ENCODE measurements around the gene FBXL13. TPM values are rescaled to one million over a fixed set of nuclear protein-coding genes. Genes with fewer than 3 reads are reported as not detected.
A peak's percentile ranks its signal among the peaks of the same experiment; 100 is the strongest.
"Not testable (repeated sequence)": the region's sequence is repeated elsewhere in the genome, so short reads cannot be mapped to it uniquely, and the experiment has no call there.

Gene FBXL13
- total and polyA plus RNA-seq, 5 donors from 2014 or later = 0.19 to 0.42 TPM; not detected in 3

GRCh38 chr7:103048833-103049232, 25.8 kb downstream of the FBXL13 start:
- no peak for DNase-seq
- H3K9me3 Mint-ChIP-seq = peaks cover 0 to 7% (median 2%) of the 10 kb centered on the region in 7 donors
- no peaks in the 10 kb centered on the region for H3K27me3 ChIP-seq (ENCODE audit: control insufficient read depth, insufficient read depth, low read length)
- H3K4me1 Mint-ChIP-seq = no peaks in the 10 kb centered on the region
- H3K27ac Mint-ChIP-seq = no peak overlapping the region
- no peaks in the 10 kb centered on the region for H3K36me3 ChIP-seq (ENCODE audit: control insufficient read depth, insufficient read depth, low read length)
- H3K27ac ChIP-seq (ENCODE audit: insufficient read depth, low read length, poor library complexity, severe bottlenecking) = no peak overlapping the region
- H3K4me1 ChIP-seq (ENCODE audit: control insufficient read depth, insufficient read depth, low read length, poor library complexity, severe bottlenecking) = no peaks in the 10 kb centered on the region
- peaks cover 5% of the 10 kb centered on the region for H3K27me3 Mint-ChIP-seq
- H3K4me3 ChIP-seq (ENCODE audit: low read depth, low read length) = no peak overlapping the region
- no peaks in the 10 kb centered on the region for H3K36me3 Mint-ChIP-seq
- H3K9me3 ChIP-seq (ENCODE audit: control insufficient read depth in 2 of 2, low read length in 2 of 2) = no peaks in the 10 kb centered on the region
- no peak for ATAC-seq (ENCODE audit: low read depth in 2 of 2)
- H3K4me3 Mint-ChIP-seq = no peak overlapping the region

GRCh38 chr7:103041815-103042214, 32.8 kb downstream of the FBXL13 start:
- ATAC-seq (ENCODE audit: low read depth in 2 of 2); H3K27ac ChIP-seq (ENCODE audit: insufficient read depth, low read length, poor library complexity, severe bottlenecking); H3K36me3 Mint-ChIP-seq; H3K4me3 Mint-ChIP-seq; H3K4me3 ChIP-seq (ENCODE audit: low read depth, low read length); H3K27ac Mint-ChIP-seq; H3K4me1 ChIP-seq (ENCODE audit: control insufficient read depth, insufficient read depth, low read length, poor library complexity, severe bottlenecking); H3K4me1 Mint-ChIP-seq; H3K27me3 ChIP-seq (ENCODE audit: control insufficient read depth, insufficient read depth, low read length); DNase-seq; H3K9me3 ChIP-seq (ENCODE audit: control insufficient read depth in 2 of 2, low read length in 2 of 2); H3K36me3 ChIP-seq (ENCODE audit: control insufficient read depth, insufficient read depth, low read length): not testable (repeated sequence)
- H3K27me3 Mint-ChIP-seq = peaks cover 14% of the 10 kb centered on the region
- H3K9me3 Mint-ChIP-seq = peaks cover 0 to 11% (median 4%) of the 10 kb centered on the region in 7 donors

GRCh38 chr7:103037823-103038739, 36.5 kb downstream of the FBXL13 start:
- not testable (repeated sequence) for H3K27me3 ChIP-seq (ENCODE audit: control insufficient read depth, insufficient read depth, low read length); H3K36me3 Mint-ChIP-seq; H3K4me3 ChIP-seq (ENCODE audit: low read depth, low read length); H3K36me3 ChIP-seq (ENCODE audit: control insufficient read depth, insufficient read depth, low read length); H3K4me1 Mint-ChIP-seq; H3K4me3 Mint-ChIP-seq; H3K9me3 ChIP-seq (ENCODE audit: control insufficient read depth in 2 of 2, low read length in 2 of 2); H3K4me1 ChIP-seq (ENCODE audit: control insufficient read depth, insufficient read depth, low read length, poor library complexity, severe bottlenecking); ATAC-seq (ENCODE audit: low read depth in 2 of 2); H3K9me3 Mint-ChIP-seq; H3K27ac ChIP-seq (ENCODE audit: insufficient read depth, low read length, poor library complexity, severe bottlenecking)
- Mint-ChIP-seq H3K27ac (peak overlapping the region in 1 of 3 donors; percentile 69), H3K27me3 (peaks cover 14% of the 10 kb centered on the region)
- peak in 2 of 3 donors; percentile 1 to 23 for DNase-seq

- peaks cover 14% of the 10 kb centered on the region for H3K27me3 Mint-ChIP-seq
- no peak overlapping the region for H3K4me3 Mint-ChIP-seq
- Histone ChIP-seq H3K4me3 (ENCODE audit: low read depth, low read length) (no peak overlapping the region), H3K36me3 (ENCODE audit: control insufficient read depth, insufficient read depth, low read length) (no peaks in the 10 kb centered on the region), H3K4me1 (ENCODE audit: control insufficient read depth, insufficient read depth, low read length, poor library complexity, severe bottlenecking) (no peaks in the 10 kb centered on the region), H3K27me3 (ENCODE audit: control insufficient read depth, insufficient read depth, low read length) (no peaks in the 10 kb centered on the region), H3K9me3 (ENCODE audit: control insufficient read depth in 2 of 2, low read length in 2 of 2) (no peaks in the 10 kb centered on the region), H3K27ac (ENCODE audit: insufficient read depth, low read length, poor library complexity, severe bottlenecking) (no peak overlapping the region)
- H3K36me3 Mint-ChIP-seq = no peaks in the 10 kb centered on the region
- peaks cover 0 to 8% (median 2%) of the 10 kb centered on the region in 7 donors for H3K9me3 Mint-ChIP-seq
- DNase-seq (no peak), ATAC-seq (ENCODE audit: low read depth in 2 of 2) (no peak)
- H3K27ac Mint-ChIP-seq = no peak overlapping the region
- H3K4me1 Mint-ChIP-seq = peaks cover 0 to 6% (median 0%) of the 10 kb centered on the region in 4 donors
These were observed 37.1 kb downstream of the FBXL13 start for GRCh38 chr7:103037476-103037822.

GRCh38 chr7:103034318-103034717, 40.3 kb downstream of the FBXL13 start:
- H3K9me3 Mint-ChIP-seq; H3K4me3 Mint-ChIP-seq; H3K9me3 ChIP-seq (ENCODE audit: control insufficient read depth in 2 of 2, low read length in 2 of 2); H3K4me1 Mint-ChIP-seq; H3K36me3 ChIP-seq (ENCODE audit: control insufficient read depth, insufficient read depth, low read length); H3K27me3 Mint-ChIP-seq; H3K4me3 ChIP-seq (ENCODE audit: low read depth, low read length); H3K4me1 ChIP-seq (ENCODE audit: control insufficient read depth, insufficient read depth, low read length, poor library complexity, severe bottlenecking); DNase-seq; ATAC-seq (ENCODE audit: low read depth in 2 of 2); H3K27ac ChIP-seq (ENCODE audit: insufficient read depth, low read length, poor library complexity, severe bottlenecking); H3K27me3 ChIP-seq (ENCODE audit: control insufficient read depth, insufficient read depth, low read length); H3K27ac Mint-ChIP-seq; H3K36me3 Mint-ChIP-seq: not testable (repeated sequence)

GRCh38 chr7:103031781-103032180, 42.8 kb downstream of the FBXL13 start:
- no peak overlapping the region for H3K27ac ChIP-seq (ENCODE audit: insufficient read depth, low read length, poor library complexity, severe bottlenecking)
- no peak overlapping the region for H3K27ac Mint-ChIP-seq
- ATAC-seq (ENCODE audit: low read depth in 2 of 2) (no peak), DNase-seq (no peak)
- no peaks in the 10 kb centered on the region for H3K4me1 Mint-ChIP-seq
- H3K27me3 Mint-ChIP-seq = peaks cover 6% of the 10 kb centered on the region
- peaks cover 0 to 2% (median 0%) of the 10 kb centered on the region in 7 donors for H3K9me3 Mint-ChIP-seq
- no peaks in the 10 kb centered on the region for H3K27me3 ChIP-seq (ENCODE audit: control insufficient read depth, insufficient read depth, low read length)
- H3K4me3 Mint-ChIP-seq = no peak overlapping the region
- H3K4me1 ChIP-seq (ENCODE audit: control insufficient read depth, insufficient read depth, low read length, poor library complexity, severe bottlenecking) = no peaks in the 10 kb centered on the region
- no peak overlapping the region for H3K4me3 ChIP-seq (ENCODE audit: low read depth, low read length)
- H3K36me3 ChIP-seq (ENCODE audit: control insufficient read depth, insufficient read depth, low read length) = no peaks in the 10 kb centered on the region
- H3K9me3 ChIP-seq (ENCODE audit: control insufficient read depth in 2 of 2, low read length in 2 of 2) = no peaks in the 10 kb centered on the region
- H3K36me3 Mint-ChIP-seq = no peaks in the 10 kb centered on the region

- ATAC-seq (ENCODE audit: low read depth in 2 of 2) (no peak), DNase-seq (no peak)
- Histone ChIP-seq H3K4me3 (ENCODE audit: low read depth, low read length) (no peak overlapping the region), H3K27ac (ENCODE audit: insufficient read depth, low read length, poor library complexity, severe bottlenecking) (no peak overlapping the region), H3K4me1 (ENCODE audit: control insufficient read depth, insufficient read depth, low read length, poor library complexity, severe bottlenecking) (no peaks in the 10 kb centered on the region), H3K27me3 (ENCODE audit: control insufficient read depth, insufficient read depth, low read length) (no peaks in the 10 kb centered on the region), H3K9me3 (ENCODE audit: control insufficient read depth in 2 of 2, low read length in 2 of 2) (no peaks in the 10 kb centered on the region), H3K36me3 (ENCODE audit: control insufficient read depth, insufficient read depth, low read length) (no peaks in the 10 kb centered on the region)
- H3K36me3 Mint-ChIP-seq = no peaks in the 10 kb centered on the region
- no peaks in the 10 kb centered on the region for H3K4me1 Mint-ChIP-seq
- H3K4me3 Mint-ChIP-seq = no peak overlapping the region
- H3K27me3 Mint-ChIP-seq = peaks cover 6% of the 10 kb centered on the region
- no peak overlapping the region for H3K27ac Mint-ChIP-seq
- peaks cover 0 to 2% (median 0%) of the 10 kb centered on the region in 7 donors for H3K9me3 Mint-ChIP-seq
These were observed 43.6 kb downstream of the FBXL13 start for GRCh38 chr7:103031024-103031423.

GRCh38 chr7:103025341-103025740, 49.3 kb downstream of the FBXL13 start:
- H3K27ac Mint-ChIP-seq = no peak overlapping the region
- Histone ChIP-seq H3K36me3 (ENCODE audit: control insufficient read depth, insufficient read depth, low read length) (no peaks in the 10 kb centered on the region), H3K27me3 (ENCODE audit: control insufficient read depth, insufficient read depth, low read length) (no peaks in the 10 kb centered on the region), H3K4me1 (ENCODE audit: control insufficient read depth, insufficient read depth, low read length, poor library complexity, severe bottlenecking) (no peaks in the 10 kb centered on the region), H3K9me3 (ENCODE audit: control insufficient read depth in 2 of 2, low read length in 2 of 2) (no peaks in the 10 kb centered on the region), H3K27ac (ENCODE audit: insufficient read depth, low read length, poor library complexity, severe bottlenecking) (no peak overlapping the region), H3K4me3 (ENCODE audit: low read depth, low read length) (no peak overlapping the region)
- peaks cover 4% of the 10 kb centered on the region for H3K27me3 Mint-ChIP-seq
- no peaks in the 10 kb centered on the region for H3K36me3 Mint-ChIP-seq
- H3K4me3 Mint-ChIP-seq = no peak overlapping the region
- peaks cover 0 to 4% (median 1%) of the 10 kb centered on the region in 4 donors for H3K4me1 Mint-ChIP-seq
- peaks cover 0 to 10% (median 3%) of the 10 kb centered on the region in 7 donors for H3K9me3 Mint-ChIP-seq
- ATAC-seq (ENCODE audit: low read depth in 2 of 2) = no peak
- no peak for DNase-seq
